Liver (tissue), 9 donors: ENCODE data around the gene SSC4D. TPM values are rescaled to one million over a fixed set of nuclear protein-coding genes. Genes with fewer than 3 reads are reported as not detected.

Source experiments
- DNase-seq: peaks from one replicate; pipeline ENCODE4 v3.0.0-alpha.2; 2017; ENCODE audit warnings: low spot score
- H3K27ac ChIP-seq, 2 donors: one replicate each; pipeline ENCODE4 v1.7.0; 2013; ENCODE audit warnings: inconsistent platforms in 2 of 2, low read length in 2 of 2, control low read depth in 1 of 2, low read depth in 1 of 2, mild to moderate bottlenecking in 1 of 2
- H3K27me3 ChIP-seq, 4 donors: one replicate each; pipeline versions ENCODE4 v1.6.1 to v1.7.0; 2013; ENCODE audit warnings: low read length in 3 of 4, inconsistent platforms in 1 of 4, mild to moderate bottlenecking in 1 of 4, moderate library complexity in 1 of 4; ENCODE audit not compliant: control insufficient read depth in 4 of 4, insufficient read depth in 4 of 4
- H3K36me3 ChIP-seq, 4 donors: one replicate each; pipeline versions ENCODE4 v1.6.1 to v1.7.0; 2013; ENCODE audit warnings: low read length in 3 of 4, mild to moderate bottlenecking in 3 of 4, low read depth in 1 of 4, moderate library complexity in 1 of 4; ENCODE audit not compliant: control insufficient read depth in 4 of 4, insufficient read depth in 3 of 4
- H3K4me1 ChIP-seq, 4 donors: one replicate each; pipeline versions ENCODE4 v1.6.1 to v1.7.0; 2013; ENCODE audit warnings: low read length in 3 of 4, mild to moderate bottlenecking in 3 of 4, moderate library complexity in 1 of 4; ENCODE audit not compliant: control insufficient read depth in 4 of 4, insufficient read depth in 4 of 4
- H3K4me3 ChIP-seq, 3 donors: one replicate each; pipeline versions ENCODE4 v1.6.1 to v1.7.0; 2013; ENCODE audit warnings: low read length in 3 of 3, control low read depth in 1 of 3, low read depth in 1 of 3, mild to moderate bottlenecking in 1 of 3
- H3K9ac ChIP-seq, 2 donors: one replicate each; pipeline ENCODE4 v1.7.0; 2013; ENCODE audit warnings: low read length in 2 of 2, mild to moderate bottlenecking in 2 of 2, moderate library complexity in 2 of 2, control low read depth in 1 of 2, low read depth in 1 of 2
- H3K9me3 ChIP-seq, 4 donors: one replicate each; pipeline versions ENCODE4 v1.6.1 to v1.7.0; 2013; ENCODE audit warnings: low read length in 3 of 4; ENCODE audit not compliant: control insufficient read depth in 4 of 4
- ATF3 ChIP-seq: IDR thresholded peaks from 2 replicates; pipeline ENCODE4 v1.6.1; 2016; ENCODE audit warnings: antibody characterized with exemption
- CTCF ChIP-seq: fragments of 150-350 bp; IDR thresholded peaks from 2 replicates; pipeline ENCODE4 v1.5.1; 2017; ENCODE audit warnings: improper control_type of control experiment, low read depth, low read length; ENCODE audit not compliant: missing input control
- FOXA1 ChIP-seq: IDR thresholded peaks from 2 replicates; pipeline ENCODE4 v1.6.1; 2016; ENCODE audit warnings: antibody characterized with exemption
- FOXA2 ChIP-seq: IDR thresholded peaks from 2 replicates; pipeline ENCODE4 v1.6.1; 2016; ENCODE audit warnings: antibody characterized with exemption
- HNF4A ChIP-seq, 2 donors: conservative IDR thresholded peaks; 2 replicates each; pipeline ENCODE4 v1.6.1; 2016; ENCODE audit warnings: antibody characterized with exemption in 2 of 2, mild to moderate bottlenecking in 2 of 2
- HNF4G ChIP-seq: IDR thresholded peaks from 2 replicates; pipeline ENCODE4 v1.6.1; 2016; ENCODE audit warnings: antibody characterized with exemption
- JUND ChIP-seq, 2 donors: IDR thresholded peaks; 2 replicates each; pipeline ENCODE4 v1.6.1; 2016; ENCODE audit warnings: antibody characterized with exemption in 2 of 2
- NR2F2 ChIP-seq: IDR thresholded peaks from 2 replicates; pipeline ENCODE4 v1.6.1; 2016; ENCODE audit warnings: antibody characterized with exemption
- RAD21 ChIP-seq, 2 donors: IDR thresholded peaks; 2 replicates each; pipeline ENCODE4 v1.6.1; 2016; ENCODE audit warnings: antibody characterized with exemption in 2 of 2, mild to moderate bottlenecking in 2 of 2
- RXRA ChIP-seq, 2 donors: IDR thresholded peaks; 2 replicates each; pipeline ENCODE4 v1.6.1; 2017 to 2018; ENCODE audit warnings: antibody characterized with exemption in 2 of 2, mild to moderate bottlenecking in 1 of 2
- SP1 ChIP-seq: IDR thresholded peaks from 2 replicates; pipeline ENCODE4 v1.6.1; 2018; ENCODE audit warnings: antibody characterized with exemption, mild to moderate bottlenecking
- TAF1 ChIP-seq: conservative IDR thresholded peaks from 2 replicates; pipeline ENCODE4 v1.6.1; 2016; ENCODE audit warnings: antibody characterized with exemption, mild to moderate bottlenecking
- WGBS: extraction: QIAGEN DNeasy Blood & Tissue Kit; methylation state at CpG from one replicate; pipeline ENCODE4 v1.1.7; 2013; 5-methylcytosine and 5-hydroxymethylcytosine counted together
- polyA plus RNA-seq, 2 donors: library from polyadenylated mRNA; stranded (reverse) in 1 of 2; unstranded in 1 of 2; fragments of 200-250 nt in 1 of 2; fragments of >200 nt in 1 of 2; fragmentation: Nextera tagmentation in 1 of 2; extraction: Ambion mirVana in 1 of 2; gene quantifications; one replicate each; pipeline versions ENCODE4 v1.2.1 to v1.2.3, GENCODE V29; 2013 to 2015
- total RNA-seq, 2 donors: library from RNA; depleted of rRNA; stranded (reverse); fragments of >200 nt; gene quantifications; one replicate each; pipeline ENCODE4 v1.2.3, GENCODE V29; 2014
- TF ChIP-seq, protein P1 (sequence below): IDR thresholded peaks from 2 replicates; pipeline ENCODE4 v1.6.1; 2016; ENCODE audit warnings: antibody characterized with exemption
- TF ChIP-seq, protein P2 (sequence below): IDR thresholded peaks from 2 replicates; pipeline ENCODE4 v1.6.1; 2016; ENCODE audit warnings: antibody characterized with exemption
- donor health status: healthy.
- donor health status: healthy.
- donor health status: healthy.
- donor health status: healthy.
- donor health status: healthy.

The SSC4D gene
- total and polyA plus RNA-seq, 4 donors = 1.2 to 2.3 (median 1.5) TPM

GRCh38 chr7:76358011-76358480 lies 51.5 kb downstream of the SSC4D start (continued):
- TF ChIP-seq FOXA1 (no peak), ATF3 (no peak), FOXA2 (no peak), HNF4A (conservative IDR thresholded peaks at IDR 0.05) (no peak), TAF1 (no peak)
- TF ChIP-seq, protein P1, sequence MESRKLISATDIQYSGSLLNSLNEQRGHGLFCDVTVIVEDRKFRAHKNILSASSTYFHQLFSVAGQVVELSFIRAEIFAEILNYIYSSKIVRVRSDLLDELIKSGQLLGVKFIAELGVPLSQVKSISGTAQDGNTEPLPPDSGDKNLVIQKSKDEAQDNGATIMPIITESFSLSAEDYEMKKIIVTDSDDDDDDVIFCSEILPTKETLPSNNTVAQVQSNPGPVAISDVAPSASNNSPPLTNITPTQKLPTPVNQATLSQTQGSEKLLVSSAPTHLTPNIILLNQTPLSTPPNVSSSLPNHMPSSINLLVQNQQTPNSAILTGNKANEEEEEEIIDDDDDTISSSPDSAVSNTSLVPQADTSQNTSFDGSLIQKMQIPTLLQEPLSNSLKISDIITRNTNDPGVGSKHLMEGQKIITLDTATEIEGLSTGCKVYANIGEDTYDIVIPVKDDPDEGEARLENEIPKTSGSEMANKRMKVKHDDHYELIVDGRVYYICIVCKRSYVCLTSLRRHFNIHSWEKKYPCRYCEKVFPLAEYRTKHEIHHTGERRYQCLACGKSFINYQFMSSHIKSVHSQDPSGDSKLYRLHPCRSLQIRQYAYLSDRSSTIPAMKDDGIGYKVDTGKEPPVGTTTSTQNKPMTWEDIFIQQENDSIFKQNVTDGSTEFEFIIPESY = no peak

DNA sequence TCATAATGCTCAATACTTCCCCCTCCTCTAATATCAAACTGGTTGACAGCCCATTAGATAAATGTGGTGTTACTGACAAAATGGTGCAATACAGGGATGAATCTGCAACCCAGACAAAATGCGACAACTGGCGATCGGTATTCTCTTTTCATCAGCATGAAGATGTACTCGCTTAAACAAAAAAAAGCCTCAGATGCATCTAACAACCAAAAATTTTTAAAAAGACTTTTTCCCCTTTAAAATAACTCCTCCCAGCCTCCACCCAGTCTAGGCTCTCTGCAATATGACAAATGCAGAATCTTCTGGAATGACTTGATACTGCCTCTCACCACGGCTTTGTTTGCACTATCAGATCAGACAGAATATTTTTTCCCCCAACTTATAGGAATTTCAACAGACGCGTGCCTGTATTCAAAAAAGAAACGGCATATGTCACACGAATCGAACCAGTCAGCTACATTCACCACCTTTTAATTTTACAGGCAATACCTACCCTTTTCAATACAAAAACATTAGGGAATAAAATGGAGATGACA lies 52.0 kb downstream of the SSC4D start:
- peak overlapping the region; percentile 97 to 99 for H3K27ac ChIP-seq

DNA sequence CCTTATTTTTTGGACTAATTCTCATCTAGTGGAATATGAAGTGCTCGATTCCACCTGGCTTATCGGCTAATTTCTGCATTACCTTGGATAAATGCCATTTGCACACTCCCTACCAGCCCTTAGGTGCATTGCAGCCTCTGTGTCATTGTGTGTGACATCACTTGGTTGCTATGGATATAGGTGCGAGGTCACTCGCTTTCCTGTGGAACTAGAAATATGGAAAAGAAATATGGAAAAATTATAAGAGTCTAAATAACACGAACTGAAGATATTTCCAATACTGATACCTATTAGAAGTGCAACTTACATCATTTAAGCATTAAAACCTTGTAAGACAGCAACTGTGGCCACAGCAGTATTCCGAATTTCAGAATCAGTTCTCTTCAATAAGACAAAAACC lies 52.7 kb downstream of the SSC4D start:
- Histone ChIP-seq H3K4me3 (peak overlapping the region in 1 of 3 donors; percentile 86), H3K4me1 (peaks cover 3 to 19% (median 14%) of the 10 kb centered on the region in 4 donors), H3K9ac (peak overlapping the region; percentile 26 to 97), H3K36me3 (peaks cover 0 to 3% (median 1%) of the 10 kb centered on the region in 4 donors), H3K27ac (peak overlapping the region in 1 of 2 donors; percentile 97), H3K27me3 (no peaks in the 10 kb centered on the region), H3K9me3 (no peaks in the 10 kb centered on the region)
- 72% methylated on average over 6 of the region's 6 CpGs for WGBS
- DNase-seq = no peak
- no peak for TF ChIP-seq HNF4G

More for the DNA sequence above, 52.0 kb downstream of the SSC4D start:
- H3K36me3 ChIP-seq = peaks cover 0 to 3% (median 1%) of the 10 kb centered on the region in 4 donors
- no peaks in the 10 kb centered on the region for H3K9me3 ChIP-seq
- H3K4me1 ChIP-seq = peaks cover 3 to 17% (median 14%) of the 10 kb centered on the region in 4 donors
- H3K27me3 ChIP-seq = no peaks in the 10 kb centered on the region
- peak overlapping the region; percentile 82 to 92 (median 86) for H3K4me3 ChIP-seq
- peak overlapping the region; percentile 94 to 97 for H3K9ac ChIP-seq
- DNase-seq = no peak
- no peak for TF ChIP-seq FOXA2
- WGBS = 3% methylated on average over 10 of the region's 10 CpGs

GRCh38 chr7:76356115-76356514 lies 53.4 kb downstream of the SSC4D start:
- 92% methylated on average over 4 of the region's 4 CpGs for WGBS

More at GRCh38 chr7:76356115-76356514, 53.4 kb downstream of the SSC4D start:
- peaks cover 0 to 3% (median 1%) of the 10 kb centered on the region in 4 donors for H3K36me3 ChIP-seq
- H3K27ac ChIP-seq = no peak overlapping the region
- no peak overlapping the region for H3K4me3 ChIP-seq
- DNase-seq = no peak
- H3K9ac ChIP-seq = no peak overlapping the region
- TF ChIP-seq RXRA (IDR thresholded peaks at IDR 0.05) (no peak), SP1 (no peak), TAF1 (no peak), RAD21 (IDR thresholded peaks at IDR 0.05) (no peak), HNF4A (conservative IDR thresholded peaks at IDR 0.05) (no peak), NR2F2 (no peak), JUND (IDR thresholded peaks at IDR 0.05) (no peak), CTCF (no peak)
- TF ChIP-seq, protein P2, sequence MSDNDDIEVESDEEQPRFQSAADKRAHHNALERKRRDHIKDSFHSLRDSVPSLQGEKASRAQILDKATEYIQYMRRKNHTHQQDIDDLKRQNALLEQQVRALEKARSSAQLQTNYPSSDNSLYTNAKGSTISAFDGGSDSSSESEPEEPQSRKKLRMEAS = no peak
- no peaks in the 10 kb centered on the region for H3K27me3 ChIP-seq
- peaks cover 3 to 19% (median 14%) of the 10 kb centered on the region in 4 donors for H3K4me1 ChIP-seq
- H3K9me3 ChIP-seq = no peaks in the 10 kb centered on the region
